ENCODE measurements around the gene S100B.
A peak's percentile ranks its signal among the peaks of the same experiment; 100 is the strongest.
"Not testable (repeated sequence)": the region's sequence is repeated elsewhere in the genome, so short reads cannot be mapped to it uniquely, and the experiment has no call there.

S100B gene

DNA sequence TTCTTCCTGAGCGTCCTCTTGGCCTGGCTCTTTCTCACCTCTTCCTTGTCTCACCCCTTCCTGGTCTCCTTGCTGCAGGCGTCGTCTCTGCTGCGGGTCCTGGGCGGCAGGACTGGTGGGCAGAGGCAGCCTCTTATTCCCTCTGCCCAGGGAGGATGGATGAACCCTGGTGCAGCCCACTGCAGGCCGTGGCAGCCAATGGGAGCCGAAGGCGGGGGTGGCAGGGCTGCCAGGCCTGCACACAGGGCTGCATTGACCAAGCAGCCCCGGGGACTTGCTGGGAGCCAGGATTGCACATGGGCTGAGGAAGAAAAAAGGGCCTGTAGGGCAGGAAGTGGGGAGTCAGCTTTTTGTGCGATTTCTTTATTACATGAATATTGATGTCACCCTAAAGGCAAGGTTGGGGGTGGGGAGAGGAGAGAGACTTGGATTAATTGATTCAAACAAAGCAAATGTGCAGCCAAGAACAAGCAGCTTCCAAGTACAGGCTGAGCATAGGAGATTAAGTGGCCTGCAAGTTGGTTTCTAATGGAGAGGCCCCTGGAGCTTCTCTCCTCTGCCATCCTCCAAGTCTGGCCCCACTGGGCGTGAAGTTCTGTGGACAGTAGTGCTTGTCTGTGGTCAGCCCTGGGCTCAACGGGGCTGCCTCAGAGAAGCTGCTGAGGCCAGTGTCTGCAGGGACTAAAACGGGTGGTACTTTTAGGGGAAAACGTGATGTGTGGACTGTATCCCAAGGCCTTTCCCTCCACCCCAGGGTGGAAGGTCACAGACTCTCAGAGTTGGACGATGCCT lies at the start of gene S100B:
Gene S100B, minus strand, starts transcription at position 108 of the 792 bp plus-strand sequence. CDS start 2,667 bp downstream, outside the sequence.
- DNase-seq (ENCODE audit: low spot score) = no peak

DNA sequence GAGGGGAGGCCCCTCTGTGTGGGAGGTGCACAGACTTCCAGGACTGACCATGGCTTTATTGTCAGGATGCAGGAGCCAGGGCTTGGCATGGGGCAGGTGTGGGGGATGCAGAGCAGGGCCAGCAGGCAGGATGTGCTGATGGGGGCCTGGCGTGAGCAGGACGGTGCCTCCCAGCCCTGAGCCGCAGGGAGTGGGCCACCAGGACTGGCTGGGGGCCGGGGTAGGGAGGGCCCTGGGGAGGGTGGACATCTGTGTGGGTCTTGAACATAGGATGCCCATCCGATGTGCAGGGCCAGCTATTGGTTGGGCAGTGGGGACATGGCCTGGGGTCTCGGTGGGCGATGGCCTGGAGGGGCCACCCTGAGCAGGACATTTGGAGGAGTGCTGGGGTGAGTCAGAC lies 46.2 kb upstream of the S100B start:
- no peak for DNase-seq (ENCODE audit: low spot score)

DNA sequence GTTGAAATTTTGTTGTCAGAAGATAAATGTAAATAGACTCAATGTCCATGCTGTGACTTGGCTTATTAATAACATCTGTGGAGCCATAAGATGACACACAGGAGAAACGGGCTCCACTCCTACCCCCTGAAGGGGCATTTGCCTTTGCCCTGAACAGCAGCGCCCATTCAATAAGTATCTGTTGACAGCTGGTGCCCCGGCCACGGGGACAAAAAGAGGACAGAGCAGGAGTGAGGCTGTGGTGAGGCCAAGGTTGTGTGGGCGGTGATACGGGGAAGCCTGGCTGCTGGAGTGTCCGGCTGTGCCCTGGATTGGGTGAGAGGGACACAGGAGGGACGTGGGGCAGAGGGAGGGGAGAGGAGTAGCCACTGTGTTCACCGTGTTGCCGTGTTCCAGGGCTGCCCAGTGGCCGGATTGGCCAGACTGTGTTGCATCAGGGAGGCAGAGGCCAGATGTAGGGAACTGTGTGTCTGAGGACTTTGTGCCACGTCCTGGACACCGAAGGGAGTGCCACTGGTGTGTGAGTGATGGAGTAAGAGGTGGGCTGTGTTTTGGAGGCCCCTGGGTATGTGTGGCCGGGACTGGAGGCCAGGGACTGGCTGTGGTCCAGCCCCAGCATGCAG lies 45.7 kb upstream of the S100B start:
- no peak for DNase-seq (ENCODE audit: low spot score)

DNA sequence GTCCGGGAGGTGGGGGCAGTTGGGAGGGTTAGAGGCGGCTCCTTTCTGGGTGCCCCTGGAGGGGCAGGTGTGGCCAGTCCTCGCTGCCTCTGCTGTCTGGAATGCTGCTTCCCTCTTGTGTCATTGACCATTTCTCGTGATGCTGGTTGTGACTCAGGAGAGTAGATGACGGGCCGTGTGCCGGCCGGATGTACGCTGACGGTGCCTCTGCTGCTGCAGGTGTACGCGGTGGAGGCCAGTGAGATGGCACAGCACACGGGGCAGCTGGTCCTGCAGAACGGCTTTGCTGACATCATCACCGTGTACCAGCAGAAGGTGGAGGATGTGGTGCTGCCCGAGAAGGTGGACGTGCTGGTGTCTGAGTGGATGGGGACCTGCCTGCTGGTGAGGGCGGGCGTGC lies 44.5 kb upstream of the S100B start:
- DNase-seq (ENCODE audit: low spot score) = no peak

DNA sequence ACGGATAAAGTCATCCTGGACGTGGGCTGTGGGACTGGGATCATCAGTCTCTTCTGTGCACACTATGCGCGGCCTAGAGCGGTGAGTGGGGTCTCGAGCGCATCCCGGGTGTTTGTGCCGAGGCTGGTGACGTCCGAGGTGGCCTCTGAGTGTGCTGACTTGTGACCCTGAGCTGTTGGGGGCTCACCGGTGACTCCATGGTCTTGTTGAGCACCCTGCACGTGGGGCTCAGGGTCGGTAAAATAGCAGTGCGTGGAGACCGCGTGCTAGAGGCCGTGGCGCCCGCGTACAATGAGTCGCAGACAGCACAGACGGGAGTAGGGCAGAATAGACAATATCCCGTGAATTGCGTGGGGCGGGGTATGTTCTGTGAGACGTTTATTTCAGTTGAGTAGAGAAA lies 43.7 kb upstream of the S100B start:
- no peak for DNase-seq (ENCODE audit: low spot score)

DNA sequence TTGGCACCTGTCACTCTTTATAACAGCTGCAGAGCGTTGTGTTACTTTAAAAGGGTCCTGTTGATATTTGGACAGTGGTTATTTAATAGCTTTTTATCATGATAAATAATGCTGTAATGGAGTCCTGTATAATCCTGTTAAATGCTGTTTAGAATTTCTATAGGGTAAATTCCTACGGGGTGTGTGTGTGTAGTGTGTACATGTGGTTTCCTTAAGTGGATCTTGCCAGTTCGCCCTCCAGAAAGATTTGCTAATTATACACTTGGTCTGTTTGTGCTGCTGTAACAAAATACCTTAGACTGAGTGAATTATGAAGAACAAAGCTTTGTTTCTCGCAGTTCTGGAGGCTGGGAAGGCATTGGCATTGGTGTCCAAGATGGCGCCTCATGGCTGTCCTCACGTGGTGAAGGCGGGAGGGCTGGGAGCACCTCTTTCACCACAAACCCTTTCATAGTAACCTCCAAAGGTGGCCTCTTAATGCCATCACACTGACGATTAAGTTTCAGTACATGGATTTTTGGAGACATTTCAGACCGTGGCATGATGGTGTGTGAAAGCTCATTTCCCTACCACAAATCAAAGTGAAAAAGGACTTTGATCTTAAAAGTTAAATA lies 41.8 kb upstream of the S100B start:
- DNase-seq (ENCODE audit: low spot score) = no peak

DNA sequence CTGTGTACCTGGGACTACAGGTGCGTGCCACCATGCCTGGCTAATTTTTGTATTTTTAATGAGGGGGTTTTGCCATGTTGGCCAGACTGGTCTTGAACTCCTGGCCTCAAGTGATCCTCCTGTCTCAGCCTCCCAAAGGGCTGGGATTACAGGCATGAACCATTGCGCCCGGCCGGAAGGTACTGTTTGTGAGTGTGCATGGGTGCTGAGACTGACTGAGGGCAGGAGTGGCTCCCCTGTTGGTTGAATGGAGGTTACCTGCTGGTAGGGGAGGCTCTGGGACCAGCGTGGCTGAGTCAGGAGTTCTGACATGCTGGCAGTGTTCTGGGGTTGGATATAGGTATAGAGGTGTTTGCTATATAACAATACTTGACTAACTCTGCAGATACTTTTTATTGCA lies 41.0 kb upstream of the S100B start:
- DNase-seq (ENCODE audit: low spot score) = no peak

DNA sequence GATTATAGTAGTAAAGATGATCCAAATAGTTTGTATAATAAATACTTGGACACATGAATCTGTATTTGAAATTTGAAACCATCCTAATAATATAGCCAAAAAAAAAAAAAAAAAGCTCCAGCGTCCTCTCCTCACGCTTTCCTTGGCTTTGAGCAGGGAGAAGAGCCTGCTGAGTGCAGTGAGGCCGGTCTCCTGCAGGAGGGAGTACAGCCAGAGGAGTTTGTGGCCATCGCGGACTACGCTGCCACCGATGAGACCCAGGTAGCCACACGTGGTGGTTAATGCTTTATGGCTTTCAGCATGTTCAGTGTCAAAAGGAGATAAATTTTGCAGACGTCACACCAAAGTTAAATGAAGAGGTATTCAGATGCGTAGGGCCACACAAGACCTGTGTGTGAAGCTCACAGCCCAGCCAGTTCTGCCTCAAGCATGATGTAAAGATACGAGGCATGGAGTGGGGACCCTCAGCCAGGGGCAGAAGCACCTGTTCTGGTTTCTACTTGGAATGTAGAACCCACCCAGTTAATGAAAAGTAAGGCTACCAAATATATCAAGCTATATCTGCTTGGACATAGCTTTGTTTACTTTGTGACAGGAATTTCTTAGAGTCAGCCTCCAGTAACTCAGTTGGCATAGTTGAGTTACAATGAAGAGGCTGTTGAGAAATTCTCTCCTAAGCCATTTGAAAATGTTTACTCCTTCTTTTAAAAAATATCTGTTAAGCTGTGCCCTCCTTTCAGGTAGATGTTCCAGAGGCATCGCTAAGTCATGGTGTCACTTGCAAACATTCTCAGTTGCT lies 38.7 kb upstream of the S100B start:
- DNase-seq (ENCODE audit: low spot score) = no peak

DNA sequence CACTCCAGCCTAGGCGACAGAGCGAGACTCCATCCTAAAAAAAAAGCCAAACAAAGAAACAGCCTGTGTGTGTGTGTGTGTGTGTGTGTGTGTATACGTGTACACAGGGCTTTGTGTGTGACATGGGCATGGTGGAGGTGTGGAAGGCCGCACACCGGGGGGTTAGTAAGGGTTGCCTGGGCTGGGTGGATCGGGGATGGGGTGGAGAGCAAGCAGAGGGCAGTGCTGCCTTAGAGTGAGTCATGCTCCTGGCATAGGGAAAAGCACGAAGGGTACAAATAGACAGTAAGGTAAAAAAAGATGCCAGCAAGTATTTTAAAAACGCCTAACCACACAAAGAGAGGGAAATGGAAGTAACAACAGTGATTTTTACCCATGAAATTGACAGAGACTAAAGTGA lies 36.8 kb upstream of the S100B start:
- no peak for DNase-seq (ENCODE audit: low spot score)

DNA sequence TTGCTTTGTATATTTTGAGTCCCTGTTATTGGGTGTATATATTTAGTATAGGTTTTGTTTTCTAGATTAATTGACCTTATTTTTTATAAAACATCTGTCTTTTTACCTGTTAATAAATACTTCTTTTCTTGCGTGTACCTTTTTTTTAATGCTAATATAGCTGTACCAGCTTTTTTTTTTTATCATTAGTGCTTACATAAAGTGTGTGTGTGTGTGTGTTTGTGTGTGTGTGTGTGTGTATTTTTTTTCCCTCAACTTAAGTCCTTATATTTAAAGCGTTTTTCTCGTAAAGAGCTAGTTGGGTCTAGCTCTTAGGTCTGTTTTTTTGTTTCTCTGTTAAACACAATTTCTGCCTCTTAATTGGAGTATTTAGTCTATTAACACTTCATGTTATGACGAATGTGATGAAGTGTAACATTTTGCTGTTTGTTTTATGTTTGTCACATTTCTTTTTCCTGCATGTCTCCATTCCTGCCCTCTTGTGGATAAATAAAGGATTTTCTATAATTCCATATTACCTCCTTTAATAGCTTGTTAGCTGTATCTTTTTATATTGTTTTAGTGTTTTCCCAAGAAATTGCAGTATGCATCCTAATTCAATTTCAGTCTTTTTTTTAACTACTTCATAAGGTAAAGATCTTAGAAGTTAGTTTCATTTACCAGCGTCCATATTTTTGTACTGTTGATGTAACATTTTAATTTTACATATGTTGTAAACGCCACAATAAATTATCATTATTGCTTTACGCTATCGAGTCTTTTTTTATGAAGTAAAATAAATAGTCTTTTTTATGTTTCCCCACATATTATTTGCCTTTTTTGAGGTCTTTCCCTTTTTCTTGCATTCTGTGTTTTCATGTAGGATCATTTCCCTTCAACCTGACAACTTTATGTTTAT lies 34.9 kb upstream of the S100B start:
- no peak for DNase-seq (ENCODE audit: low spot score)

DNA sequence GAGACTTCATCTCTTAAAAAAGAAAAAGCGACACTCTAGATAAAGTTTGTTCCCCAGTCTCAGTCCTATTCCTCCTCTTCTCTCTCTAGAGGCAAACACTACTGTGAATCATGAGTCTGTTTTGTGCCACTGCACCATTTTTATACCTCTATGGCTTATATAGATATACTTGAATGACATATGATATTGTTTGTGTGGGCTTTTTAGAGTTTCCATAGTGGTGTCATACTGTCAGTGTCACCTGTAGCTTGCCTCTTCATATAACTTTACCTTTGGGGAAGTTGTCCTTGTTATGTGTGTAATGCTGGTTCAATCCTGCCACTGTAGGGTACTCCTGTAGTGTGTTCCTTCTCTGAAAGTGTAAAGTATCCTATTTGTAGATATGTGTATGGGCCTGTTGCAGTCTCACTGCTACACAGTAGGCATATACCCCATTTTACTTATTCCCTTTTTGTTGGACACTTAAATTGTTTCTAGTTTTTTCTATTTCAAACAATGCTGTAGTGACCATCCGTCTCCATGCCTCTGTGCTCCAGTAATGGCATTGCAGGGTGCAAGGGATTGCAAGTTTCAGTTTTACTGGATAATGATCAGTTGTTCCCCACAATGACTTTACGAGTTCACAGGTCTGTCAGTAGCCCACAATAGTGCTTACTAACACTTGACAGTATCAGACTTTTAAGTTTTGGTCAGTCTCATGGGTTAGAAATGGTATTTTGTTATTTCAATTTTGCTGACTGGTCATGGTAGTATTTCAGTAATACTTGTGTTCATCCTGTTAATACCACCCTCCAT lies 33.3 kb upstream of the S100B start:
- DNase-seq (ENCODE audit: low spot score) = no peak

DNA sequence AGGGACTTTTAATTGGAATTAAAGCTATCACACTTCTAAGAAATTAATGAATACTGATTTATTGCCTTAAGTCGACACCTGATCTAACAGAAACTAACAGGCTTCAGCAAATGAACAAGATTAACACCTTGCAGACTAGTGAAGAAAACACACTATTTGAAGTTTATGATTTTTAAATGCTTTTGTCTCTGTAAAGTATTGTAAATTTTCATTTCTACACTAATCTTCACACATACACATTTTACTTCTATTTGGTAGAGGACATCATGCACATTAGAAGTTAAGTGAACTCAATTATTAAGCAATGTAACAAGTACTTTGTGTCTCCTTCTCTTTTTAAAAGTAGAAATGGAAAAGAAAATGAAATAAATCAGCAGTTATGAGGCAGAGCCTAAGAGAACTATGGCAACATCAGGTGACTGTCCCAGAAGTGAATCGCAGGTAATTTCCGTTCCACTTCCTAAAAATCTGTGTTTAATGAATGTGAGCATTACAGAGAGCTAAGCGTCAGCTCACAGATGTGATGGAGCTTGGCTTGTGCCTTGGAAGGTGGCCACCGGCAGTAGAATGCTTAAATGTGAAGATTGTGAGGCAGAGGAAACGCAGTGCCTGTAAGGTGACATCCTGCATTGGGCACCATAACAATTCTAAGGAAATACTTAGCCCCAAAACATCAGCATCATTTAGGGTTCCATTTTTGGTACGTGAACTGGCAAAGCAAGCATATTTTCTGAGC lies 31.8 kb upstream of the S100B start:
- no peak for DNase-seq (ENCODE audit: low spot score)

DNA sequence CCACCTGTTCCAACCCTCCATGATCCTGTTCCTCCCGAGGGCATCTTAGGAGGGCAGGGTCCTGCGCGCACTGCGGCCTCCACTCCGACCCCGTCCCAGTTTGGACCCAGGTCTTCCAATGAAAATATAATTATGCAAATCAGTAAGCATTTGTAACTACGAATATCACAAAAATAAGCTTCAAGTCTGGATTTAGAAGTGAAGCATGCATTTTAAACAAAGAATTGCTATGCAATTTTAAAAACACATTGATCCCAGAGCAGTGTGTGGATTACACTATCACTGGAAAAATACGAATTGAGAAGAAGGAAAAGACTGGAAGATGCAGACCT lies 31.3 kb upstream of the S100B start:
- no peak for DNase-seq (ENCODE audit: low spot score)

DNA sequence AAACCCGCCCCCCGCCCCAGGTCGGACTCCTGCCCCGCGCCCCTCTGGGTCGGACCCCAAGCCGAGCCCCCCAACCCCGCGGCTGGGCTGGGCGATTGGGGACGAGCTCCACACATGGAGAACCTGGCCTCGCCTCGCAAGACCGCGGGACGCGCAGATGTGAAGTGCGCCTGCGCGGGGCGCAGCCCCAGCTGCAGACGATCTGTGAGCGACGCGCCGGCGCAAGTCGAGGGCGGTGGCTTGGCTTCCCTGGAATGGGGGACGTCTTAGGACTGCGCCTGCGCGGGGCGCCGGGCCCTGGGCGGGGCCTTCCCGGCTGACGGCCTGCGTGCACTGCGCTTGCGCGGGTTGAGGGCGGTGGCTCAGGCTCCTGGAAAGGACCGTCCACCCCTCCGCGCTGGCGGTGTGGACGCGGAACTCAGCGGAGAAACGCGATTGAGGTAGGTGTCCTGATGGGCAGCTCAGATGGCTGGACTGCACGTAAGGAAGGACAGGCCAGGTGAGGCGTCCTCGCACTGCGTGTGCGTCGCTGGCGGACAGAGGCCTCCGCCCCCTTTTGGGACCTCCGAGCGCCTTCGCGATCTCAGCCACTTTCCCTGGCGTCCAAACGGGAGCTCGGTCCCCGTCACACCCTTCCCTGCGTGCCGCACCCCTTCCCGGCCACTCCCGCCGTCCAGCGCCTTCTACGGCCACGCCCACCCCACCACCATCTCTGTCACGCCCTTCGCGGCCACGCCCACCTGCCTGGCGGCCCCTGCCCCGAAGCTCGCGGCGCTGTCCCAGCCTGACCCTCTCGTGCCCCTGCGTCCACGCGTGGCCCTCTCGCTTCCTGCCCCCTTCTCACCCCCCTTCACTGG lies 30.7 kb upstream of the S100B start, which contains the start of gene PRMT2:
Gene PRMT2, plus strand, starts transcription at position 351 of the 857 bp plus-strand sequence. CDS start 1,278 bp downstream, outside the sequence.
- DNase-seq (ENCODE audit: low spot score) = peak; percentile 100

DNA sequence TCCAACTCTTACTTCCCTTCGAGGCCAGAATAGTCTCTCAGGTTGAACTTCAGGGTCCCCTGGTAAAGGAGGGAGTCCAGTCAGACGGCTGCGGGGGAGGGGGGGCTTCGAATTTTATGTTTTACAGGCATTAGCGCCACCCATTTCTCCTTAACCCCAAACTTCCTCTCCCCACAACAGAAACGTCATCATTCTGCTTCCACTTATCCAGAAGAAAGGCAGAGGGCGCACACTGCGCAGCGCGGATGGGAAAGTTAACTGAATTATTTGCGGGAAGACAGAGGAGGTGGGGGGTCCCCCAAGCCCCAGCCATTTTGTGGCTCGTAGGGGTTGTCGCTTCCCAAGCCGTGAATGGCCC lies 30.1 kb upstream of the S100B start:
- no peak for DNase-seq (ENCODE audit: low spot score)

DNA sequence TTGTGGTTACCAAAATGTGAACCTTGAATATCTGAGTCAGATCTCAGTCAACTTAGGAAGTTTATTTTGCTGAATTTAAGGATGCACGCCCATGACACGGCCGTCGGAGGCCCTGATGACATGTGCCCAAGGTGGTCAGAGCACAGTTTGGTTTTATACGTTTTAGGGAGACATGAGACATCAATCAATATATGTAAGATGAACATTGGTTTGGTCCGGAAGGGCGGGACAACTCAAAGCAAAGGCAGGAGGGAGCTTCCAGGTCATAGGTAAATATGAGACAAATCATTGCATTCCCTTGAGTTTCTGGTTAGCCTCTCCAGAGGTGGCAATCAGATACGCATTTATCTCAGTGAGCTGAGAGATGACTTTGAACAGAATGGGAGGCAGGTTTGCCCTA lies 29.5 kb upstream of the S100B start:
- no peak for DNase-seq (ENCODE audit: low spot score)

DNA sequence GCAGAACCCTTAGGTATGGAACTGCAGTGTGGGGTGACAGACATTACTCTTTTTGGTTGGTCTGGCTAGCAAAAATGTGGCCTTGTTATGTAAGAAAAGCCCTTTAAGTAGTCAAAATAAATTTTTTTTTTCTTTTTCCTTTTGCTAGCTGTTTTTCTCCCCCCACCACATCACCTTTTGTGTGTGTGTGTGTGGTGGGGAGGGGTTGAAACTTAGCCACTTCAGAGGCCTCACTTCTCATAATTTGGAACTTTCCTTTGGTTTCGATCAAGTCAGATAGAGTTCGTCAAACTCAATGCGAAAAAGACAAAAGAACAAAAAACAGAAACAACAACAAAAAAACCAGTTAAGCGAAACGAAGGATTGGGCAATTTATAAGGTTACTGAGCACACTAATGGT lies 28.7 kb upstream of the S100B start:
- DNase-seq (ENCODE audit: low spot score) = no peak

DNA sequence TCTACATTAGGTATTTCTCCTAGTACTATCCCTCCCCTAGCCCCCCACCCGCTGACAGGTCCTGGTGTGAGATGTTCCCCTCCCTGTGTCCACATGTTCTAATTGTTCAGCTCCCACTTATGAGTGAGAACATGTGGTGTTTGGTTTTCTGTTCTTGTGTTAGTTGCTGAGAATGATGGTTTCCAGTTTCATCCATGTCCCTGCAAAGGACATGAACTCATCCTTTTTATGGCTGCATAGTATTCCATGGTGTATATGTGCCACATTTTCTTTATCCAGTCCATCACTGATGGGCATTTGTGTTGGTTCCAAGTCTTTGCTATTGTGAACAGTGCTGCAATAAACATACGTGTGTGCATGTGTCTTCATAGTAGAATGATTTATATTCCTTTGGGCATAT lies 26.0 kb upstream of the S100B start:
- not testable (repeated sequence) for DNase-seq (ENCODE audit: low spot score)

DNA sequence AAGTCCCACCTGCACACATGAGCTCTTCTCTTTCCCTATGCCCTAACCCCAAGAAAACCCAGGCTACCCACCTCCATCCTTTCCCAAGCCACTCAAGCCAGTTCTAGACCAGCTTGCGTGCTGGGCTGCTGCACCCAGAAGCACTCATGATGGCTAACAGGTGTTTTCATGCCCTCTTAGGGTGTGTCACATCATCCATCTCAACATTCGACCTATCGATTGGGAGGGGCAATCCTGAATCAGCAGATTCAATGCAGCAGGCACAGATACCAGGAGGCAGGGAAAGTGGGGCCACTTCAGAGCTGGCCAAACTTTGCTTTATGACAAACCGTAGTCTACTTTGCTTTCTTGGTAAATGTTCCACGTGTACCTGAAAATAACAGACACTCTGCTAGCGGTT lies 24.0 kb upstream of the S100B start:
- DNase-seq (ENCODE audit: low spot score) = no peak

Measured in D341Med (cell line).